Measurements from ENCODE around the gene FERMT1. TPM values are rescaled to one million over a fixed set of nuclear protein-coding genes. Genes with fewer than 3 reads are reported as not detected.

Gene FERMT1
- total RNA-seq, 1 donor from 2014 or later, result 60.6 TPM

DNA sequence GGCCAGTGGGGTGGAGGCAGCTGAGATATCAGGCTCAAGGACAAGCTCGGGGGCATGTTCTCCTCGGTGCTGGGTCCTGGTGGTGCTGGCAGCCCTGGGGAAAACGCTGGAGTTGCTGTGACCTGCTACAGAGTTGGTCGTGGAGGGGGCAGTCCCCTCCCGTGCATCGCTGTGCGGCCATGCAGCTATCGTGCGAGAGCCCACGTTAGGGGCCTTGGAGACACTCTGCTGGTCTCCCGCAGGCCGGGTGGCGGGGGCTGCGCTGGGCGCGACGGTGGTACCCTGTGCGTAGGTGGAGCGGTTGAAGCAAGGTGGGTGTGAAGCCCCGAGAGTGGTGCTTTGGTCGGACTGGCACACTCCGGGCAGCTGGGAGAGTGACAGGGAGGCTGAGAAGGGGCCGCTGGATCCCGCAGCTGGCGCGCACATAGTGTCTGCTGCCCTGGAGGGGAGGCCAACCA, 81.0 kb downstream of the FERMT1 start:
- Histone ChIP-seq H3K4me3 (ENCODE audit: low read depth, low read length) (no peak overlapping the region), H3K27me3 (ENCODE audit: control insufficient read depth, insufficient read depth, low read length) (no peaks in the 10 kb centered on the region), H3K36me3 (ENCODE audit: control insufficient read depth, insufficient read depth, low read length) (peaks cover 7% of the 10 kb centered on the region)
- TF ChIP-seq, protein P1, sequence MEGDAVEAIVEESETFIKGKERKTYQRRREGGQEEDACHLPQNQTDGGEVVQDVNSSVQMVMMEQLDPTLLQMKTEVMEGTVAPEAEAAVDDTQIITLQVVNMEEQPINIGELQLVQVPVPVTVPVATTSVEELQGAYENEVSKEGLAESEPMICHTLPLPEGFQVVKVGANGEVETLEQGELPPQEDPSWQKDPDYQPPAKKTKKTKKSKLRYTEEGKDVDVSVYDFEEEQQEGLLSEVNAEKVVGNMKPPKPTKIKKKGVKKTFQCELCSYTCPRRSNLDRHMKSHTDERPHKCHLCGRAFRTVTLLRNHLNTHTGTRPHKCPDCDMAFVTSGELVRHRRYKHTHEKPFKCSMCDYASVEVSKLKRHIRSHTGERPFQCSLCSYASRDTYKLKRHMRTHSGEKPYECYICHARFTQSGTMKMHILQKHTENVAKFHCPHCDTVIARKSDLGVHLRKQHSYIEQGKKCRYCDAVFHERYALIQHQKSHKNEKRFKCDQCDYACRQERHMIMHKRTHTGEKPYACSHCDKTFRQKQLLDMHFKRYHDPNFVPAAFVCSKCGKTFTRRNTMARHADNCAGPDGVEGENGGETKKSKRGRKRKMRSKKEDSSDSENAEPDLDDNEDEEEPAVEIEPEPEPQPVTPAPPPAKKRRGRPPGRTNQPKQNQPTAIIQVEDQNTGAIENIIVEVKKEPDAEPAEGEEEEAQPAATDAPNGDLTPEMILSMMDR (IDR thresholded peaks at IDR 0.05; ENCODE audit: insufficient read depth, low read length, severe bottlenecking), result no peak
- FAIRE-seq (no peak), DNase-seq (ENCODE audit: low read depth) (no peak)

DNA sequence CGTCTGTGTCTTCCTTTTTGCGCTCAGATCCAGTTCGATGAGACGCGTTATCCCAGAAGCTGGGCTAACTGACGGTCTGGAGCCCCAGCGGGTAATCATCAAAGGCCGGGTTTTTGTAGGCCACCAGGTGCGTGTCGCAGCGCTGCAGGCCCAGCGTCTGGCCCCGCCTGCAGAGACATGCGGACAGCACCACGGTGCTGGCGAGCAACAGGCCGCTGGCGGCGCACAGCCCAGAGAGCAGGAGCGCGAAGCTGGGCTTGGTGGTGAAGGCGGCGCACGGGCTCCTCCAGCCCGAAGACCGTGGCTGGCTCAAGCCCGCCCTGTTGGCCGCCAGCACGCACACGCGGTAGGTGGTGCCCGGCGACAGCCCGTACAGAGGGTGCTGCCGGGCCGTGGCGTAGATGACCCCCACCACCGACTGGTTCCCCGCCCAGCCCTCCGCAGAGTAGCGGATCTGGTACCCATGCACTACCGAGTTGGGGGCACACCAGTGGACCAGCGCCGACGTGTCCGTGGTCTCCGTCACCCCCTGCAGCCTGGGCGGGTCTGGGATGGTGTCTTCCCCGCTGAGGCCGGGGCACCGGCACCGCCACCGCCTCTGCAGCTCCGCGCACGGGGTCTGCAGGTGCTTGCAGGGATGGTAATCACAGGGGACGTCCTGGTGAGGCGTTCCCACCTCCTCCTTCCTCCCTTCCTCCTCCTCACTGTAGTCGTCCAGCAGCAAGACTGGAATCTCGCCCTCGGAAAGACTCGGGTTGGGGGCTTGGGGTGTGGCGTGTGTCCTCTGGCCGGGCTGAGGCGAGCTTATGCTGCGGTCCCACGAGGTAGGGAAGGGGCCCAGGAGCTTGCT, 81.6 kb downstream of the FERMT1 start:
- FAIRE-seq (no peak), DNase-seq (ENCODE audit: low read depth) (no peak)
- TF ChIP-seq, protein P1 (IDR thresholded peaks at IDR 0.05; ENCODE audit: insufficient read depth, low read length, severe bottlenecking), result no peak
- Histone ChIP-seq H3K36me3 (ENCODE audit: control insufficient read depth, insufficient read depth, low read length) (peaks cover 9% of the 10 kb centered on the region), H3K4me3 (ENCODE audit: low read depth, low read length) (no peak overlapping the region), H3K27me3 (ENCODE audit: control insufficient read depth, insufficient read depth, low read length) (no peaks in the 10 kb centered on the region)

DNA sequence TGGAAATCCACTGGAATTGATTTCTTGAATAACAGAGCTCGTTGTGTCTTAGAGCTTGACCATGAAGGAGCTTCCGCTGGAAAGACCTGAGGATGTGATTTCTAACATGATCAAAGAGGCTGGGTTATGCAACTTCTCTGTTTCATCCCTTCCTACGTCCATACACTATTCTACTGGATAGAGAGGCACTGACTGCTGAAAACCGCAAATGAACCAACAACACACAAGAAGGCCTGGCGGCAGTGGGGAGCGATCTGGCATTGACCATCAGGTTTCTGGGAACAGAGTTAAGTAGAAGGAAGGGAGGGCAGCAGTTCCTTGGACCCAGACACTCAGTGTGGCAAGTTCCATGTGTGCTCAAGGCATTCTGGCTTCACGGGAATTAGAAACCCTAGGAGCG, 82.3 kb downstream of the FERMT1 start:
- H3K27me3 ChIP-seq (ENCODE audit: control insufficient read depth, insufficient read depth, low read length), result no peaks in the 10 kb centered on the region
- FAIRE-seq, result peak; percentile 64
- DNase-seq (ENCODE audit: low read depth), result no peak
- TF ChIP-seq, protein P1 (IDR thresholded peaks at IDR 0.05; ENCODE audit: insufficient read depth, low read length, severe bottlenecking), result no peak
- H3K36me3 ChIP-seq (ENCODE audit: control insufficient read depth, insufficient read depth, low read length), result peaks cover 9% of the 10 kb centered on the region
- H3K4me3 ChIP-seq (ENCODE audit: low read depth, low read length), result no peak overlapping the region

GRCh38 chr20:6039766-6040165, 83.1 kb downstream of the FERMT1 start:
- no peak for FAIRE-seq
- TF ChIP-seq, protein P1 (IDR thresholded peaks at IDR 0.05; ENCODE audit: insufficient read depth, low read length, severe bottlenecking), result no peak
- H3K27me3 ChIP-seq (ENCODE audit: control insufficient read depth, insufficient read depth, low read length), result no peaks in the 10 kb centered on the region
- no peak overlapping the region for H3K4me3 ChIP-seq (ENCODE audit: low read depth, low read length)
- peaks cover 9% of the 10 kb centered on the region for H3K36me3 ChIP-seq (ENCODE audit: control insufficient read depth, insufficient read depth, low read length)
- no peak for DNase-seq (ENCODE audit: low read depth)

- DNase-seq (ENCODE audit: low read depth) (no peak), FAIRE-seq (no peak)
- Histone ChIP-seq H3K4me3 (ENCODE audit: low read depth, low read length) (no peak overlapping the region), H3K36me3 (ENCODE audit: control insufficient read depth, insufficient read depth, low read length) (peaks cover 14% of the 10 kb centered on the region), H3K27me3 (ENCODE audit: control insufficient read depth, insufficient read depth, low read length) (no peaks in the 10 kb centered on the region)
- TF ChIP-seq, protein P1 (IDR thresholded peaks at IDR 0.05; ENCODE audit: insufficient read depth, low read length, severe bottlenecking), result no peak
Observed at GRCh38 chr20:6038256-6038655, 84.6 kb downstream of the FERMT1 start.
